HG02678 (cell line): ENCODE measurements around the gene SLC26A5.
"Not testable (repeated sequence)": the region's sequence is repeated elsewhere in the genome, so short reads cannot be mapped to it uniquely, and the experiment has no call there.

Source experiments
- ATAC-seq: cut with Tn5 transposase; IDR thresholded peaks from one replicate; pipeline ENCODE4 v1.9.1; 2021; ENCODE audit warnings: mild to moderate bottlenecking, moderate library complexity; ENCODE audit not compliant: unreplicated experiment

The SLC26A5 gene

GRCh38 chr7:103405789-103406613 lies 40.0 kb downstream of the SLC26A5 start:
- ATAC-seq = not testable (repeated sequence)

- ATAC-seq = not testable (repeated sequence)
These were observed 46.3 kb downstream of the SLC26A5 start for GRCh38 chr7:103399687-103400086.

DNA sequence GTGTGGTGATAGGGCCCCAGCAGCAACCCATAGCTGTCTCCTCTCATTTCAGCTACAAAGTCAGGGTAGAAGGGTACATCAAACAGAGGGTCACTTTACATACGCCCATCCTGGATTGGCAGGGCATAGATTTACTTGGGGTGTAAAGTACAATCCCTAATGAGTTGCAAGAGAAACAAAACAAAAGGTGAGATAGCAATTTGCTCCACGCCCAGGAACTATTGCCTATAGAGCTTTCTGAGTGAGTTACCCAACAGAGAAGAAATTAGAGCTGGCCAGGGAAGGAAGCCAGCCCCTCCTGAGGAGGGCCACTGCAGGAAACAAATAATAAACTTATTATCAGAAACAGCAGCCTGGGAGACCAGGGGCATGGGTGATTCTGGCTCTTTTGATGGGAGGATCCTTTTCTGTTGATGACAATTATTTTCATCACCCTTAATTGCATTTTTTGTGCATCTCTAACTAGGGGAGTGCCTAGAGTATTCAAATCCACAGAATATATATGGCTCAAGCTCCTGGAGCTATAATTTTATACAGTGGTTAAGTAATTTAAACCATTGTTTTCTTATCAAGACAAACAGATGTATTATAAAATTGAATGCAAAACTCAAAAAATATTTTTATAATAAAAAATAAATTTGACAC lies 47.4 kb downstream of the SLC26A5 start:
- no peak for ATAC-seq

DNA sequence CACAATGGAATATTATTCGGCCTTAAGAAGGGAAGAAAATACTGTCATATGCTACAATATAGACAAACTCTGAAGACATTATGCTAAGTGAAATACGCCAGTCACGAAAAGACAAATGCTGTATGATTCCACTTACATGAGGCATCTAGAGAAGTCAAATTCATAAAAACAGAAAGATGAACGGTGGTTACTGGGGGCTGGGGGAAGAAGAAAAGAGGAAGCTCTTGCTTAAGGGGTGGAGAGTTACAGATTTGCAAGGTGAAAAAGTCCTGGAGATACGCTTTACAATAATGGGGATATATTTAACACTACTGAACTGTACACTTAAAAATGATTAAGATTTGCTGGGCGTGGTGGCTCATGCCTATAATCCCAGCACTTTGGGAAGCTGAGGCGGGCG lies 49.5 kb downstream of the SLC26A5 start:
- ATAC-seq = no peak

DNA sequence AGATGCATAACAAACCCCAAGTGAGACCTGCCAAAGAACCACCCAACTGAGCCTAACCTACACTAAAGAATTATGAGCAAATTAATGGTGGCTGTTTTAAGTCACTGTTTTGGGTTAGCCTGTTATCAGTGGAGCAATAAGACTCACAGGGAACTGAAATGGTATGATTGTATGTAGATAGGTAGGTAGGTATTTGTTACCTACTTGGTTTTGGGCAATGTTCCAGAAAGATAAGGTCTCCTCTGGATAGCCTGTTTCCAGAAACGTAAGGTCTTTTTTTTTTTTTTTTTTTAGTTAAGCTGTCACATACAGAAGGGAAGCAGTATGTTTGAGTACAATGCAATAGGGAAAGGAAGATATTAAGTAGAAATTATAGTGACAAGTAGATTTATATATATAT lies 50.9 kb downstream of the SLC26A5 start:
- ATAC-seq = no peak

DNA sequence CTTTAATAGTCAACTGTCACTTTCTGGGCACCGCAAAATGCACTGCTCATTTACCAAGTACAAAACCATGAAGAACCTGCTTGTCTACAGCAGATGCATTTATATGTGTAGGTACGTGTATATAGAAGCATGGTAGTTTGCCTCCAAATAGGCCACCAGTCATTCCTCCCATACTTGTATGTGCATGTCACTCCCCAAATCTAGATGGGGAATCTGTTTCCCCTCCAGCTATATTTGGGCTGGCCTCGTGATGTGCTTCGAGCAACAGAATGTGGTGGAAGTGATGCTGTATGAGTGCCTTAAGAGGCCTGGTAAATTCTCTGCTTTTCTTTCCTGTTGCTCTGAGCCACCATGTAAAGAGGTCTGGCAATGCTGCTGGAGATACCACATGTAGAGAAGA lies 51.4 kb downstream of the SLC26A5 start:
- no peak for ATAC-seq

DNA sequence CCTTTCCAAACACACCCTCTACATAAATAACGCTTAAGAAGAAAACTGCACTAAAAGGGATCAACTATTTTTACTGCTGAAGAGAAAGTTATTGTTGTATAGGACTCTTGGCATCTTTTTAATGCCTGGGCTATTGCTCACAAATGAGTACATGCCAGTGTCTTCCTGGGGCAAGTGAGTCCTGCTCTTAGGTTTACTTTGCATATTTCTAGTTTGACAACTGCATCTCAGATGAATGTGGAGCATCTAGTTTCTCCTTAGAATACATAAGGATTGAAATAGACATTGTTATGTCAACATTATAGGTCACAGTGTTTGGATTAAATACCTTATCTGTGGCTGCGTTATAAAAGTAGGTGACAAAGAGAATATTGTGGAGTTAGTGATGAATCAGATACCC lies 54.0 kb downstream of the SLC26A5 start:
- ATAC-seq = no peak

GRCh38 chr7:103391150-103391549 lies 54.9 kb downstream of the SLC26A5 start:
- no peak for ATAC-seq

DNA sequence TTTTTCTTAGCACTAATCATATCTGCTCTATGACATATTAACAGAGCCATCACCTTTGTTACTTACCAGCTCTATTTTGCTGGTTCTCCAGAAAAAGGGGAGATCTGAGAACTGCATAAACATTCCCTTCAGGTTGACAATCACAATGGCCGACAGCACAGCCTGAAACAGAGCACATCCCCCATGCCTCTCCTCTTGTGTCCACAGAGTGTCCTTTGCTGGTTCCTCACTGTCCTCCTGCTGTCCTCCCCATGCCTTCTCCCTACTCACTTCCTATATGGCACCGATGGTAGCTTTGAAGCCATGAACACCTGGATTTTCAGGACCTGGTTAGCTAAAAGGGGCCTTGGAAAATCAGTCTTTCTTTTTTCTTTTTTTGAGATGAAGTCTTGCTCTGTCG lies 56.7 kb downstream of the SLC26A5 start:
- ATAC-seq = no peak

- ATAC-seq = no peak
These were observed 57.4 kb downstream of the SLC26A5 start for GRCh38 chr7:103388469-103389140.

DNA sequence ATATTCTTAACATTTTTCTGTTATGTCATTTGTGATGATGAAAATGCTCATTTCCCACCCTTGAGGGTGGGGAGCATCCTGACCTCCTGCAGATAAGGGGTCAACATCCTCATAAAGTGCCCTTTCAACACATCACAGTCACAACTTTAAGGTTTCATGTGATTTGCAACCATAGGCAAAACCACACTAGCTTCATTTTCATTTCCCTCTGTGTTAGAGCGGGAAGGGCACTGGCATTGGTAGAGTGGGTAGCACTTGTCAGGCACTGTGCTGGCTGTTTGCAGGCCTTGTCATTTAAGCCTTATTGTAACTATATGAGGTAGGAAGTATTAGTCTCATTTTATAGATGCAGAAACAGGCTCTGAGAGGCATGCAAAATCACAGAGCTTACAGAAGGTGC lies 58.8 kb downstream of the SLC26A5 start:
- no peak for ATAC-seq

GRCh38 chr7:103382032-103382402 lies 64.0 kb downstream of the SLC26A5 start:
- no peak for ATAC-seq

DNA sequence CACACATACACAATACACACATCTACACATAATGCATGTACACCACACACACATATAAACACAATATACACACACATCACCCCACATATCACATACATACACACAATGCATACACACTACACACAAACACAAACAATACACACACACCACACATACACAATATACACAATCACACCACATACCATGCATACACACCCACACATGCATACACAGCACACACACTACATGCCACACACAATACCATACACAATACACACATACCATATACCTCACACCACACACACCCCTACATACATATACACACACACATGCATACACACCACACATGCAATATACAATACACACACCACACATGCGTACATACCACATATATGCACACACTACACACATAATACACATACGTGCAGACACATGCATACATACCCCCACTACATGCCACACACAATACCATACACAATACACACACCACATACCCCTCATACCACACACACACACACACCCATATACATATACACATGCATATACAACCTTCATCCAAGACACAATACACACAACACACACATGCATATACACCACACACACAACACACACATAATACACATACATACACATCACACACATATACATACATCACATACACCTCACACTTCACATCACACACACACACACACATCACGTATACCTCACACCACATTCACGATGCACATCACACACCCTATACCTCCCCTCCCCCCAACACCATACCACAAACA lies 64.6 kb downstream of the SLC26A5 start:
- ATAC-seq = no peak

- ATAC-seq = no peak
These were observed 65.4 kb downstream of the SLC26A5 start for GRCh38 chr7:103380395-103381191.

DNA sequence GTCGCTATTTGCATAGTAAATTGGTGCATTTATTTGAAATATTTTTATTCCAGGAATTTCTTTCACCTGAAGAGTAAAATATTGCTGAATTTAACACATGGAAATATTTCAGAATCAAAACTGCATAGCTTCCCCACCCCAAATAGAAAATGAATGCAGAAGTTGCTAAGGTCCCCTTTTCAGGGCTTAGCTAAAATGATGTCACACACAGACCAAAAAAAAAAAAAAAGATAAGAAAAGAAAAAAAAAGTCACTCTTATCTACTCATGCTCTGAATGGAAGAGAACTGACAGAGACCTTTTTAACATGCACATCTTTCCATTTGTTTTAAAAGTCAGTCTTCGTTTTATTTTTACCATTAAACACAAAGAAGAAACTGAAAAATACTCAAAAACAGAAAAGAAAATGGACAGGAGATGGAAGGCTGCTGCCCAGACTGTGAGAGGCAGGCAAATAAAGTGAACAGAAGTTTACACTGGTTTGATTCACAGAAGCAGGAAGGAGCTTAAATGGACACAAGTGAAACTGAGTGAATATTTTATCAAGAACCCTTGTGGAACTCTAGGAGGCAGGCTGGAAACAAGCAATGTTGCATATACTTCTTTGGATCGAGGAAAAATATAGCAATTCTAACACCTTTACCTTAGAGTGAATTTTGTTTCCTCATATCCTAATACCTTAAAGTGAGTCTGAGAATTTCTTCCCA lies 66.6 kb downstream of the SLC26A5 start:
- no peak for ATAC-seq

GRCh38 chr7:103373866-103374643 lies 72.0 kb downstream of the SLC26A5 start:
- no peak for ATAC-seq

DNA sequence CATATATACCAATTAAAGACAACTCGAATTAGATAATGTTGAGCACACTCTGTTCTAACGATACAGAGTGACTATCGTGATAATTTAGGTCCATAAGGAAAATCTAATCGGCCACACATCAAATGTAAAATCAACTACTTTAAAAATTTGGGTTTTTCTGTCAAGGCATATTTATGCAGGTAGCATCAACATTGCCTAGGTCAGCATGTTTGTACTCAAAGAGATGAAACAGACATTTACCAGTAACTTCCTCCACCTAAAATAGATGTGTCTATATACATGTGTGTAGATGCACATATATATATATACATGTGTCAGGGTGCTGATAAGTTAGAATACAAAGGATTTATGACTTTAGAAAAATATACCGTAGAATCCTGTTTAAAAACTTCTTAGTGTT lies 76.6 kb downstream of the SLC26A5 start:
- no peak for ATAC-seq

GRCh38 chr7:103349805-103350204 lies 96.2 kb downstream of the SLC26A5 start:
- ATAC-seq = no peak

DNA sequence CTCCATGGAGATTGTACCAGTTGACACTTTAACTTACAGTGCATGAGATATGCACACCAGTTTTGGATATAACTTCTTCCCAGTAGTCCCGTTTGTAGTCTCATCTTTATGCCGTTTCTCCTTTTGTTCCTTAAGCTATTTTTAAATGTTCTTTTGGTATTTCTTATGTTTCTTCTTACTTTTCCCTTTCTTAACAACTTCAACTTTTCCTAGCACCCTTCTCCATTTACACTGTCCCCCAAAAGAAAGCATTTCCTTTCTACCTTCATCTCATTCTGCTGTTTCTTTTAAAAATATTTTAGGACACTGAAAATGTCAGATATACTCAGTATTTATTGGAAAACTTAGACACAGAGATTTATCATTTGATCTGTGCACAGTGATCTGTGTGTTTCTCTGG lies 97.0 kb downstream of the SLC26A5 start:
- no peak for ATAC-seq
